Gastroesophageal sphincter (tissue), 4 donors: Measurements from ENCODE around the gene ACP1. TPM values are rescaled to one million over a fixed set of nuclear protein-coding genes. Genes with fewer than 3 reads are reported as not detected.

Experiments used
- ATAC-seq: fragments of 150-250 bp; one replicate; pipeline ENCODE4 v1.9.1; 2016; ENCODE audit warnings: mild to moderate bottlenecking, moderate library complexity
- H3K27ac ChIP-seq, 4 donors: fragments of 200-600 bp; sonication (generic) in 3 of 4; 1 replicate in 3 of 4; 2 replicates in 1 of 4; pipeline ENCODE4 v1.5.1; 2016 to 2019
- H3K27me3 ChIP-seq: fragments of 200-600 bp; sonication (generic); one replicate; pipeline ENCODE4 v1.5.1; 2019
- H3K36me3 ChIP-seq, 2 donors: fragments of 200-600 bp; sonication (generic); one replicate each; pipeline ENCODE4 v1.5.1; 2019; ENCODE audit warnings: control low read depth in 1 of 2
- H3K4me1 ChIP-seq, 3 donors: fragments of 200-600 bp; sonication (generic); 1 replicate in 2 of 3; 2 replicates in 1 of 3; pipeline ENCODE4 v1.5.1; 2016 to 2019; ENCODE audit warnings: control low read depth in 2 of 3
- H3K4me3 ChIP-seq, 2 donors: fragments of 200-600 bp; sonication (generic); one replicate each; pipeline ENCODE4 v1.5.1; 2019; ENCODE audit warnings: mild to moderate bottlenecking in 1 of 2, moderate library complexity in 1 of 2
- H3K9me3 ChIP-seq, 3 donors: fragments of 200-600 bp; sonication (generic); one replicate each; pipeline ENCODE4 v1.5.1; 2017 to 2019; ENCODE audit warnings: control low read depth in 2 of 3
- CTCF ChIP-seq, 4 experiments: fragments of 200-600 bp in 2 of 4; fragments of 450-650 bp in 2 of 4; sonication (generic) in 1 of 4; IDR thresholded peaks; one replicate each; pipeline ENCODE4 v1.5.1; 2017 to 2019; ENCODE audit warnings: antibody characterized with exemption in 4 of 4, mild to moderate bottlenecking in 2 of 4, moderate library complexity in 2 of 4
- EP300 ChIP-seq: sonication (generic); formaldehyde crosslinking; IDR thresholded peaks from one replicate; pipeline ENCODE4 v1.6.1; 2017; ENCODE audit warnings: antibody characterized with exemption, mild to moderate bottlenecking
- POLR2A ChIP-seq, 2 donors: fragments of 450-650 bp; IDR thresholded peaks; one replicate each; pipeline ENCODE4 v1.6.1; 2017; ENCODE audit warnings: antibody characterized with exemption in 2 of 2, mild to moderate bottlenecking in 2 of 2, moderate library complexity in 1 of 2
- POLR2AphosphoS5 ChIP-seq: sonication (generic); formaldehyde crosslinking; IDR thresholded peaks from one replicate; pipeline ENCODE4 v1.6.1; 2017; ENCODE audit warnings: antibody characterized with exemption
- WGBS, 2 donors: methylation state at CpG; one replicate each; pipeline ENCODE4 v1.1.5; 2018; ENCODE audit warnings: low coverage in 1 of 2; 5-methylcytosine and 5-hydroxymethylcytosine counted together
- total RNA-seq, 4 donors: library from RNA; depleted of rRNA; stranded (reverse); fragments of >200 nt; gene quantifications; one replicate each; pipeline ENCODE4 v1.1.0, GENCODE V29; 2016

Gene ACP1
- total RNA-seq, 4 donors from 2014 or later: 79.5 to 115 (median 82.0) TPM

GRCh38 chr2:275466-275865 lies 10.7 kb downstream of the ACP1 start:
- WGBS, 2 donors: 80 to 83% methylated on average over 6 of the region's 6 CpGs
- no peak for TF ChIP-seq POLR2AphosphoS5
- TF ChIP-seq EP300: no peak
- no peak for TF ChIP-seq CTCF (IDR thresholded peaks at IDR 0.05)
- TF ChIP-seq POLR2A (IDR thresholded peaks at IDR 0.05): no peak
- Histone ChIP-seq H3K9me3 (no peaks in the 10 kb centered on the region), H3K4me1 (no peaks in the 10 kb centered on the region), H3K27me3 (no peaks in the 10 kb centered on the region), H3K27ac (no peak overlapping the region), H3K4me3 (no peak overlapping the region), H3K36me3 (peaks cover 0 to 74% of the 10 kb centered on the region in 2 donors)
- ATAC-seq: no peak

GRCh38 chr2:278312-278926 lies 13.7 kb downstream of the ACP1 start:
- Histone ChIP-seq H3K36me3 (peaks cover 0 to 87% of the 10 kb centered on the region in 2 donors), H3K4me3 (no peak overlapping the region), H3K27me3 (no peaks in the 10 kb centered on the region), H3K4me1 (no peaks in the 10 kb centered on the region), H3K9me3 (no peaks in the 10 kb centered on the region), H3K27ac (no peak overlapping the region)
- TF ChIP-seq EP300 (no peak), CTCF (IDR thresholded peaks at IDR 0.05) (no peak), POLR2A (IDR thresholded peaks at IDR 0.05) (no peak)
- no peak for ATAC-seq
- 67% methylated on average over 2 of the region's 2 CpGs; no CpG with 5 or more reads in 1 of the 2 donors for WGBS, 2 donors

- TF ChIP-seq CTCF (IDR thresholded peaks at IDR 0.05) (no peak), EP300 (no peak)
- Histone ChIP-seq H3K4me3 (no peak overlapping the region), H3K27me3 (no peaks in the 10 kb centered on the region), H3K9me3 (no peaks in the 10 kb centered on the region), H3K4me1 (no peaks in the 10 kb centered on the region), H3K36me3 (peaks cover 0 to 90% of the 10 kb centered on the region in 2 donors), H3K27ac (no peak overlapping the region)
- ATAC-seq: no peak
- 90 to 92% methylated on average over 4 of the region's 4 CpGs for WGBS, 2 donors
These were observed 14.2 kb downstream of the ACP1 start for GRCh38 chr2:278927-279320.

- no peaks in the 10 kb centered on the region for H3K4me1 ChIP-seq
- ATAC-seq: no peak
- no peaks in the 10 kb centered on the region for H3K9me3 ChIP-seq
- no peak for TF ChIP-seq CTCF (IDR thresholded peaks at IDR 0.05)
- TF ChIP-seq POLR2AphosphoS5: no peak
- no peak for TF ChIP-seq POLR2A (IDR thresholded peaks at IDR 0.05)
- no peak for TF ChIP-seq EP300
- H3K27me3 ChIP-seq: no peaks in the 10 kb centered on the region
- H3K4me3 ChIP-seq: no peak overlapping the region
- 67 to 79% methylated on average over 4 of the region's 4 CpGs for WGBS, 2 donors
- H3K36me3 ChIP-seq: peaks cover 0 to 90% of the 10 kb centered on the region in 2 donors
- no peak overlapping the region for H3K27ac ChIP-seq
These were observed 14.6 kb downstream of the ACP1 start for GRCh38 chr2:279366-279765.

GRCh38 chr2:279956-280649 lies 15.4 kb downstream of the ACP1 start:
- Histone ChIP-seq H3K36me3 (peaks cover 0 to 88% of the 10 kb centered on the region in 2 donors), H3K4me1 (no peaks in the 10 kb centered on the region), H3K9me3 (no peaks in the 10 kb centered on the region), H3K27me3 (no peaks in the 10 kb centered on the region), H3K4me3 (no peak overlapping the region), H3K27ac (no peak overlapping the region)
- ATAC-seq: no peak
- TF ChIP-seq POLR2AphosphoS5 (no peak), EP300 (no peak), POLR2A (IDR thresholded peaks at IDR 0.05) (no peak), CTCF (IDR thresholded peaks at IDR 0.05) (no peak)
- WGBS, 2 donors: 78 to 85% methylated on average over 4 of the region's 4 CpGs
